Activated CD8-positive, alpha-beta memory T cell treated with anti-CD3 and anti-CD28 coated beads for 48 hours (primary cell): Measurements from ENCODE around the gene TFDP1.

Experiments used
- DNase-seq, 3 experiments: peaks; one replicate each; pipeline ENCODE4 v3.0.0-alpha.2; 2020; ENCODE audit warnings: low read depth in 2 of 3, low spot score in 2 of 3

Gene TFDP1

DNA sequence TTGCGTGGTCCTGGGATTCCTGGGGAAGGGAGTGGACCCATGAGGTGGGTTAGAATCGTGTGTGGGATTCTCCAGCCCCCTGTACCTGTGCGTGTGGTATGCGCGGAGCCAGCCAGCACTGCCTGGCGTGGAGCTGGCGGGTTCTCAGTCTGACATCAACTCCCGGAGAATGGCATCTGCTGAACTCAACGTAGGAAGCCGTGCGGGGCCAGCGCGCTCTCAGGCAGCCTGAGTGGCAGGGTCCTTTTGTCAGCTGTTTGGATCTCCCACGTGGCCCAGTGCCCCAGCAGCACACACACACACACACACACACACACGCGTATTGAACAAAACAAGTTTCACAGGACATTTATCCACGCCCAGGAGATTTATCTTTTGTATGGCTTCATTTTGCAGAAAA, 45.3 kb downstream of the TFDP1 start:
- DNase-seq = no peak

DNA sequence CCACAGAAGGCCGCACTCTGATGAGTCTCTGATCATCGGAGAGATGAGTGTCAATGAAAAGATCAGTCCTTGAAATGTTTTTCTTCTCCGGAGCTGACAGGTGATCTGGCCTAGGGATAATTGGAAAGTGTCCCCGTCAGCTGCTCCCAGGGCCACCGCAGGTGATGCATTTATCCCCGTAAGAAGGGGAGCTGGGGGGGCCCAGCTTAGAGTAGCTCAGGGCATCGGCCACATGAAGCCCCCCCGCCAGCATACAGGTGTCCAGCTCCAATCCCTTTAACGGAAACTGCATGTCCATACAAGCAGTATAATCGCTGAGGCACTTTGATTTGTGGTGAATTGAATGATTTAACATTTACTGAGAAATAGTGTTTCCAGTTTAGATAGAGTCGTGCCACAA, 45.7 kb downstream of the TFDP1 start:
- no peak for DNase-seq

DNA sequence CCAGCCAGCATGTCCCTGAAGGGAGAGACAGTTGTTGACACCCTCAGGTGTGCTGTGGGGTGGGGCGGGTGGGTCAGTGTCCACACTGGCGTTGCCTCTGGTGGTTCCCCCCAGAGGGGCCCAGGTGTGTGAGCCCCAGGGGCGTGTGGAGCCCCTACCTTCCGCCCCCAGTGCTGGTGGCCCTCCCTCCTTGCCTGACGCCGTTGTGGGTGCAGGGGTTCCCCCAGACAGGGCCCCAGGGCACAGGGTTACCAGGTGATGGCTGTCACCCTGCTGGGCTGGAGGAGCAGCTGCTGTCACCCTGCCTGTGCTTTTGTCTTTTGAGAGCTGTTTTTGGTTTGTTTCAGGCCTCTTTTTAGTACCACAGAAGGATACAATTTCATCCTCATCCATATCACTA, 46.3 kb downstream of the TFDP1 start:
- no peak for DNase-seq

DNA sequence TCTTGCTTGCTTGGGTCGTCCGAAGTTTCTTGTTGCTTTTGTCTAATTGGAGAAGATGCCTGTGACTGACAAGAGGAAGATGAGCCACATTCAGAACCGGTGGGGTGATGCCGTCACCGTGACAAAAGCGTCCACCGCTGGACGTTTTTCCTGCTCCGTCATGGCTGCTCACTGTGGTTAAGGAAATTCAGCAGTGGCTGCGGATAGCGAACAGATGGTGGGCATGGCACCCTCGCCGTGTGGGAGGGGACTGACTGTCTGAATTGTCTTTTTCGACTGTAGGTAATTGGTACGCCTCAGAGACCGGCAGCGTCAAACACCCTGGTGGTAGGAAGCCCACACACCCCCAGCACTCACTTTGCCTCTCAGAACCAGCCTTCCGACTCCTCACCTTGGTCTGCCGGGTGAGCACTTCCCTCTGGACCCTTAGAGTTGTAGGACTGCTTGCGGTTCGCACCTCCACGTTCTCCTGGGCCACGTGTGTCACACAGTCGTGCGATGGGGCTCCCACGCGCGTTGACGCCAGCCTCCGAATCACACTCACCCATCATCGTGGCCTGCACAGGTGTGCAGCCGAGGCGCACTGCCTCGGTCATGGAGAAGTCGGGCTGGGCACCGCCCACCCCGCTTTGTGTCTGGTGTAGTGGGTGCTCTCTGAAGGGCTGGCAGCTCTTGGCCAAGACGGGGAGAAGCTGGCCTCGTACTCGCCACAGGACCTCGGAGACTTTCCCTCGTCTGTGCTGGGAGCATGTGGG, 47.0 kb downstream of the TFDP1 start:
- no peak for DNase-seq

DNA sequence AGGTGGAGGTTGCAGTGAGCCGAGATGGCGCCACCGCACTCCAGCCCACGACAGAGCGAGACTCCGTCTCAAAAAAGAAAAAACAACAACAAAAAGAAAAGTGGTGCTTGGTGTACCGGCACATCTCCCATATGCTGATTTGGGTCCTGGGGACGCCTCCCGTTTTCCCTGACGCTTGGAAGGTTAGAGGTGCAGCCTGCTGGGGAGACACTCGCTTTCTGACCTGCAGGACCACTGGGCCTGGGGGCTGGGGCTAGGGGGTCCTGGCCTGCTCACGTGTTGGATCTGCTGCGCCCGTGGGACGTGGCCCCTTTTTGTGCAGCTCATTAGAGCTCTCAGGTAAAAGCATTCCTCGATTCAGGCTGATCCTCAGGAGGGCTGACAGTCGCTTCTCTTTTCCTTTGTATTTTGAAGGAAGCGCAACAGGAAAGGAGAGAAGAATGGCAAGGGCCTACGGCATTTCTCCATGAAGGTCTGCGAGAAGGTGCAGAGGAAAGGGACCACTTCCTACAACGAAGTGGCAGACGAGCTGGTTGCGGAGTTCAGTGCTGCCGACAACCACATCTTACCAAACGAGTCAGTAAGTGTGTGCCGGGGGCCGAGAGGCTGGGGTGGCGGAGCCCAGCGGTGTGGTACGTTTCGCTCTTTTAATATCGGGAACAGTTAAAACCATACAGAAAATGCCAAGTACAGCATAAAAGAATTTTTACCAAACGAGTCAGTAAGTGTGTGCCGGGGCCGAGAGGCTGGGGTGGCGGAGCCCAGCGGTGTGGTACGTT, 48.3 kb downstream of the TFDP1 start:
- DNase-seq = no peak

DNA sequence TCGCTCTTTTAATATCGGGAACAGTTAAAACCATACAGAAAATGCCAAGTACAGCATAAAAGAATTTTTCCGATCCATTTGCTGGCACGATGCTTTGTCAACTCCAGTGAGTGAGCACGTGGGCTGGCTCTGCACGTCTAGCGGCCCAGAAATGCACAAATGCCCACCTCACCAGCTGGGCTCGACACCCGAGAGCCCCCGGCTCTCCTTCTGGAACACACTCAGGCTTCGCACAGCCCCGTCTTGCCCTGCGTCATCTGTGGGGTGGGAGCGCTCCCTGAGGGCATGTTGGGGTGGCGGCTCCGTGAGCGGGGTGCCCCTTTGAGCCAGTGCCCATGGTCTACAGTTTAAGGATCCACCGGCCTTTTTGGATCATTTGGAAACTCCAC, 48.9 kb downstream of the TFDP1 start:
- no peak for DNase-seq

DNA sequence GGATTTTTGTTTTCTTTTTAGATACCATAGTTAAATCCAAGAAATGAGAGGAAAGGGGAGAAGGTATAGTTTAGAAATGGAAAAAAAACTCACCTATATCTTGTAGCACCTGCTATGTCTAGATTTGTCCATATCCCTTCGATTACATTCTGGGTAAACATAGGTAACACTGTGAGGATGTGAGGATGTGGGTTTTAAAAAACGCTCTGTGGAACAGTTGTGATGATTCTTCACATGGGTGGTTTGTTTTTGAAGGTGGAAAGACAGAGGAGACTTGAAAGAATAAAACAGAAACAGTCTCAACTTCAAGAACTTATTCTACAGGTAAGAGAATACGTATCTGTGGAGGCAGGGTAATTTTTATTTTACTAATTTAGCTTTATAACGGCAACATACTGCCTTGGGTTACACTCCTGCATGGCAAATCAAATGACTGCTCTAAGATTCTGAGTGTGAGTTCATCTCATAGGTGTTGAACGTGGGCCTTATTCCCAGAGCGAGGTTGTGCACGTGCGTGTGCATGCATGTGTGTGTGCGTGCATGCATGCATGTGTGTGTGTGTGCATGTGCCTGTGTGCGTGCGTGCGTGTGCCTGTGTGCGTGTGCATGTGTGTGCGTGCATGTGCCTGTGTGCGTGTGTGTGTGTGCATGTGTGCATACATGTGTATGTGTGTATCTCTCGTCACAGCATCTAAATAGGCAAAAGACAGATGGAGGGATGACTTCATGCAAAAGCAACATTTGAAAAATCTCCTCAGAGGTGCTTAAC, 49.9 kb downstream of the TFDP1 start:
- no peak for DNase-seq

DNA sequence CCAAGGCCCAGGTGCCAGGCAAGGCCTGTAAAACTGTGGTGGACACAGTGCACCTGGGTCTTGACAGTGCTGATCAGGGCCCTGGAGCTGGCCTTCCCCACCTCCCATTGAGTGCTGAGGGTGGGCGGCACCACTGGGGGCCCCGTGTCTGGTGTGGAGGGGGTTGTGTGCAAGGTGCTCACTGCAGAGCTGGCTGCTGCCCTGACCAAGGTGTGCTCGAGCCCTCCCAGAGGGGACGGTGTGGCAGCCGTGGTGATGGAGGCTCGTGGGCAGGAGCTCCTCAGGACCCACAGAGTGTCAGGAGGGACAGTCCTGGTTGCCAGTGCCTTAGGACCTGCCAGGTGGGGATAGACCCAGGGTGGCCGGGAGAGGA, 50.5 kb downstream of the TFDP1 start:
- DNase-seq = no peak

DNA sequence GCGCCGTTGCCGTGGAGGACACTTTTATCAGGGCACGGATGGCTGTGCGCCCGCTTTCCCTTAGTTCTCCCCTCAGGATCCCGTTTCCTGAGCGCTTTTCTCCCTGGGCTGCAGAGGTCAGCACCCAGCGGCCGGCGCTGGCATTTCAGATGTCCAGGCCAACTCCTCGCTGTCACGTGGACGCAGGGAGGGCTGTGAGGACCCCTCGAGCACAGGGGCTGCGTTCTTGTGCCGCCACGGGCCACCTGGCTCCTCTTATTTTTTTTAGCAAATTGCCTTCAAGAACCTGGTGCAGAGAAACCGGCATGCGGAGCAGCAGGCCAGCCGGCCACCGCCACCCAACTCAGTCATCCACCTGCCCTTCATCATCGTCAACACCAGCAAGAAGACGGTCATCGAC, 51.2 kb downstream of the TFDP1 start:
- DNase-seq = no peak

DNA sequence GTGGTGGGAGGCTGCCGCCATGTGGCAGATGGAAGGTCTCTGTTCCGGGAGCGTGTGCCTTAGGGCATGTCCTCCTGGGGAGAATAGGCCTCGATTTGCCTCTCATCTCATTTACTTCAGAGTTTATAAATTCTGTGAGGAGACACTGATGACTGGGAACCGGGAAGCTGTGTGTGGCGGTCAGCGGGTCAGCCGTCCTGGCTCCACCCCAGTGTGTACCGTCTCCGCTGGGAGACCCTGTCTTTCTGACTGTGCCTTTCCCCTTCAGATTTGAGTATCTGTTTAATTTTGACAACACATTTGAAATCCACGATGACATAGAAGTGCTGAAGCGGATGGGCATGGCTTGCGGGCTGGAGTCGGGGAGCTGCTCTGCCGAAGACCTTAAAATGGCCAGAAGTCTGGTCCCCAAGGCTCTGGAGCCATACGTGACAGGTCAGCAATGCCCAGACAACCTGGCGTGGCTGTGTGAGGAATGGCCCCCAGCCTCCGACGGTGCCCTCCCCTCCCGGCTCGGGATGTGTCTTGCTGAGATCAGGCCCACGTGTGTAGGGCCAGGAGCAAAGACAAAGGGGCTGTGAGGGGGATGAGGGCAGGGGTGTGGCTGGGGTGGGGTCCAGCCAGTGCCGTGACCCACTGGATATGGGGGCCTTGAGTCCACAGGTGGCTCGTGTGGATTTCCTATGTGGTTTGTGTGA, 51.9 kb downstream of the TFDP1 start:
- DNase-seq = no peak

DNA sequence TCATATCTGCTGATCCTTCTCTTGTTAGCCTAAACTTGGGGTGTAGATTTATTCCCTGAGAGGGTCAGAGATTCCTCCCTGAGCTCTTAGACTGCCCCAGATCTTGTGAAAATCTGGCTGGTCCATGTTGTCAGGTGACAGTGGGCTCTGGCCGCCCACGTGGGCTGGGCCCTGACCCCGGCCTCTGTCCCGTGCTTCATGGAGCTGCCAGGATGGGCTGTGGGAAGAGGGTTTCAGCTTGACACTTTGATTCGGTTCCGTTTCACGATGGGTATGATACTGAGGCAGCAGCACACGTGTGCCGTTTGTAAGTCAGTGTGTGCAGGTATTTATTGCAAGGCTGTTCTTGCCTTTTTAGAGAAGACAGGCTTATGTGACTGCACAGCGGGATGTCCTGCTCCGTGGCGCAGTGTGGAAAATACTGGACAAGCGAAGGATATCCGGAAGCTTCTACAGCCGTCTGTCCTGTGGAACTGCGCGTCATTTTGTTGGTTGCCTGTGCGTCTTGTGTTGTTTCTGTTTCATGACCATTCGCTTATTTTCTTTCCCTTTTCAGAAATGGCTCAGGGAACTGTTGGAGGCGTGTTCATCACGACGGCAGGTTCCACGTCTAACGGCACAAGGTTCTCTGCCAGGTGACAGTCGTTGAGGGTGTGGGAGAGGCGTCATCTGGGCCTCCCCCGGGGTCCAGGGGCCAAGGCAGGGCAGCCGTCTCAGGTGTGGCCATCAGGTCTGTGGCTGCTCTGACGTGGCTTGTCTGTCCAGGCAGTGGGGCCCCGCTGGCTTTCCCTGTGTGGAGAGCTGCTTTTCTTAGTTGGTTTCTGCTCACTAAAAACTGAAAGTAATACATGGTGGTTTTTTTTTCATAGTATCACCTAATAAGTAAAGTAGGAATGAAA, 53.0 kb downstream of the TFDP1 start:
- DNase-seq = no peak

DNA sequence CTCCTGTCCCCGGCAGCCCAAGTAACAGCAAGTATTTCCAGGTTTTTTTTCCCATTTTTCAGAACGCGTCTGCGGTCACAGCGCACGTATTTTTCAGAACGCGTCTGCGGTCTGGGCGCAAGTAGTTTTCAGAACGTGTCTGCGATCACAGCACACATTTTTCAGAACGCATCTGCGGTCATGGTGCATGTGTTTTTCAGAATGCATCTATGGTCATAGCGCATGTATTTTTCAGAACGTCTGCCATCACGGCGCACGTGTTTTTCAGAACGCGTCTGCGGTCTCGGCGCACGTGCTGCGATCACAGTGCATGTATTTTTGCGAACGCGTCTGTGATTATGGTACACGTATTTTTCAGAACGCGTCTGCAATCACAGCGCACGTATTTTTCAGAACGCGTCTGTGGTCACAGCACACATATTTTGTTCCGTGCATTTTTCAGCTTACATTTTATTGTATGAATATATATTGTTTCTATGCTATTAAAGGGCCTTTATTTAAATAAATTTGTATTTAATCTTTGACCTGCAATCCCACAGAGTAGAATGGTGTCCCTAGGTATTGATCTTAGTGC, 53.7 kb downstream of the TFDP1 start:
- DNase-seq = no peak

DNA sequence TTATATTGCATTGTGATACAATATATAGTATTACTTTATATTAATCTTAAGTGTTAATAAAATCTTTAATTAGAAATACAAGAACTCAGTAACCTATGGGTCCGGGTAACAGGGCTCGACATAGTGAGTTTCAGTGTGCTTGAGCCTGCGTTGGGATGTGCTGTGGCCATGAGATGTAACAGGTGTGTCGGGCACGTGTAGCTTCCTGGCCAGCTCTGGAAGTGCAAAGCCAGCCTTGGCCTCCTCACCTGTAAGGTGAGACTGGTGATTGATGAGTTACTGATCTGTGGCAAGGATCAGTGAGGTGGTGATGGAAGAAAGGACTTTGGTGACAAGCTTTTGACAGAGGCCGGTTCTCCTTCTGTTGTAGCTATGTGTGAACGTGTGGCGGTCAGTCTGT, 54.3 kb downstream of the TFDP1 start:
- no peak for DNase-seq

DNA sequence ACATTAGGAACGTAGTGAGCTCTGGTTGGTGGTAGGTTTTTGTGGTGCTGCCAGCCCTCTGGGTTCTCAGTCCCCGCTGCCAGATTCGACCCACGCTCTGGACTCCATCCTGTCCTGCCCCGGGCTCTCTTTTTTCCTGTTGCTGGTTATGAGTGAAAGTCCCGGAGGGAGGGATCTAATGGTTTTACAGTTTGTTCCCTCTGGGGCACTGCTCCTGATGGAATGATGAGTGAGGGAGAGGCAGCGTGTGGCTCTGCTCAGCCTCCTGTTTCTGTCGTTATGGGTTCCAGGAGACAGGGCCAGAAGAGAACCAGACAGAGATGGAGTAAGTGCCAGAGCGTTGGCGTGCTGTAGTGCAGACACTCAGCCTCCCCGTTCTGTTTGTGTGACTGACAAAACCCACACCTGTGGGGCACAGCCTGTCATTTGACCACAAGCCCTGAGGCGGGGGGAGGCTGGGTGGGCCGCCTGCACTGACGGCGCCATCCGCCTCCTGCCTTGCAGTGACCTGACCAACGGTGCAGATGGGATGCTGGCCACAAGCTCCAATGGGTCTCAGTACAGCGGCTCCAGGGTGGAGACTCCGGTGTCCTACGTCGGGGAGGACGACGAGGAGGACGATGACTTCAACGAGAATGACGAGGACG, 55.2 kb downstream of the TFDP1 start:
- DNase-seq = no peak

DNA sequence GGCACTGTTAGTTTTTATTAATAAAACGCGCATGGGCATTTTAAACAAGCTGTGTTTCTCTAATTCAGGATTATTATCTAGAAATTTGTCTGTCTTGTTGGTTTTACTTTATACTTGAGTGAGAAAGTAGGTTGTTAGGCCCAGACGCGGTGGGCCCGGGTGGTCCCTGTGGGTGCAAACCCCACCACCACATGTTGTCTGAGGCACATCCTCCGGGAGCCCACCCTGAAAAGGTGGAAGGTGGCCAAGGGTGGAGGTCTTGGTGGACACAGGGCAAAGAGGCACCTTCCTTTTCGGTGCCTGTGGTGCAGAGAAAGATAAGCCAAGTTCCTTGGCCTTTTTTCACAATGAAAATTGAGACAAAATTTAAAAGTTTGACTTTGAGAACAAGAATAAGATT, 56.9 kb downstream of the TFDP1 start:
- DNase-seq = no peak

DNA sequence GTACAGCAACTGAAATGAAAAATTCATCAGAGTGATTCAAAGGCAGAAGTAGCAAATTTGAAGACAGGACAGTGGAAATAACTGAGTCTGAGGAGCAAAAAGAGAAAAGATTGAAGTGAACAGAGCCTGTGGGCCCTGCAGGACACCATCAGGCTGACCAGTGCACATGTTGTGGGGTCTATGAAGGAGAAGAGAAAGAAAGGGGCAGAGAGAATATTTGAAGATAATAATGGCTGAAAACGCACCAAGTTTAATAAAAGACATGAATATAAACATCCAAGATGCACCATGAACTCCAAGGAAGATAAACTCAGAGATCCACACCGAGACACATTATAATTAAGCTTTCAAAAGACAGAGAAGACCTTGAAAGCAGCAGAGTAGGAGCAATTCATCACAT, 58.0 kb downstream of the TFDP1 start:
- DNase-seq = no peak

DNA sequence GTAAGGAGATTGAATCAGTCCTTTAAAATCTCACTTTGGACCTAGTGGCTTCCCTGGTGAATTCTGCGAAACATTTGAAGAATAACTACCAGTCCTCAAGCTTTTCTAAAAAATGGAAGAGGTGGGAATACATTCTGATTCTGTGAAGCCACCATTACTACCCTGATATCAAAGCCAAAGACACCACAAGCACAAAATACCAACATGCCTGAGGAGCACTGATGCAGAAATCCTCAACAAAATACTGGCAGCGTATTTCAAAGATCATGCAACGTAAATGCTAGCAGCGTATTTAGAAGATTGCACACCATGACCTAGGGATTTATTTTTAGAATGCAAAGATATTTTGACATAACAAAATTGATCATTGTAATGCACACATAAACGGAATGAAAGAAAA, 59.0 kb downstream of the TFDP1 start:
- no peak for DNase-seq

DNA sequence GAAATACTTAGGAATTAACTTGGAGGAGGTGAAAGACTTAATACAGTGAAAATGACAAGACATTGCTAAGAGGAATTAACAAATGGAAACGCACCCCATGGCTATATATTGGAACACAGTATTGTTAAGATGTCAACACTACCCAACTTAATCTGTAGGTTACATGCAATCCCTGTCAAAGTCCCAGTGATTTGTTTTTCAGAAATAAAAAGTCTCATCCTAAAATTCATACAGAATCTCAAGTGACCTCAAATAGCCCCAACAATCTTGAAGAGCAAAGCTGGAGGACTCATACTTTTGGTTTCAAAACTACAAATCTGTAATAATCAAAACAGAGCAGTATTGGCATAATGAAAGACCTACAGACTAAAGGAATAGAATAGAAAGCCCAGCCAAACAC, 60.2 kb downstream of the TFDP1 start:
- DNase-seq = no peak

DNA sequence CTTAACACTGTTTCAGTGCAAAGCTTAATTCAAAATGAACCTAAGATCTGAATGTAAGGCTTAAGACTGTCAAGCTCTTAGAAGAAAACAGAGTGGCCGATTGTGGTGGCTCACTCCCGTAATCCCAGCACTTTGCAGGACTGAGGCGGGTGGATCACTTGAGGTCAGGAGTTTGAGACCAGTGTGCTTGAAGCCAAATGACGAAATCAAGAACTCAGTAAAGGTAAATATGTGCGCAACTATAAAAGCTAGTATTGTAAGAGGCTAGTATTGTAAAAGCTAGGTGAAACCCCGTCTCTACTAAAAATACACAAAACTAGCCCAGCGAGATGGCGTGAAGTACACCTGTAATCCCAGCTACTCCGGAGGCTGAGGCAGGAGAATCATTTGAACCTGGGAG, 60.8 kb downstream of the TFDP1 start:
- DNase-seq = no peak

DNA sequence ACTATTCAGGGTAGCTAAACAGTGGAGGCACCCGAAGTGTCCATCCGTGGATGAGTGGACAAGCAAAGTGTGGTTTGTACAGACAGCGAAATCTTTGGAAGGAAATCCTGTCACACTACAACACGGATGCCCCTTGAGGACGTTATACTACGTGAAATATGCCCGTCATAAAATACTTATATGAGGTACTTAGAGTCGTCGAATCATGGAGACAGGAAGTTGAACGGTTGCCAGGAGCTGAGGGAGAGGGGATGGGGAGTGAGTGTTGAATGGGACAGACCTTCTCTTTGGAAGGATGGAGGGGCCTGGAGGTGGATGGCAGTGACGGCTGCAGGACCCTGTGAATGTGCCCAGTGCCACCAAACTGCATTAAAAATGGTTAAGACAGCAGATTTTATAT, 61.8 kb downstream of the TFDP1 start:
- no peak for DNase-seq
